Measurements from ENCODE around the gene ZNF470. TPM values are rescaled to one million over a fixed set of nuclear protein-coding genes. Genes with fewer than 3 reads are reported as not detected.

ZNF470 gene
- total RNA-seq, 1 donor = 4.7 TPM

DNA sequence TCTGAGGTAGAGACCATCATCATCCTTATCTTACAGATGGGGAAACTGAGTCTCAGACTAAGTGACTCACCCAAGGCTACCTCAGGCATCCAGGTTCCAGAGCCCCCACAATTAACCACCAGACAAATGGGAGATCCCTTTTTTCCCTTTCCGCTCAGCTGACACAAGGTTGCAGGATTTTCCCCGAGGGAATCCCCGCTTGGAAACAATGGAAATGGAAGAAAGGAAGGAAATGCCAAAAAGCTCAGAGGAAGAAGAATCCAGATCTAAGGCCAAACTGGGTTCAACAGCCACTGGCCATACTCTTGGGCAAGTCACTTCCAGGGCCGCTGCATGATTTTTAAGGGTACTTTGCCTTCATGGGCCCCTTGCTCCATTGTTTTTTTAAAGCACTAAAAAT, 29.4 kb downstream of the ZNF470 start:
- Histone ChIP-seq H3K4me2 (ENCODE audit: insufficient read depth, low read length) (no peak overlapping the region), H2AFZ (ENCODE audit: low read length) (no peak overlapping the region), H4K20me1 (ENCODE audit: insufficient read depth, low read length) (peaks cover 10% of the 10 kb centered on the region), H3K4me1 (ENCODE audit: insufficient read depth, low read length) (peaks cover 7% of the 10 kb centered on the region), H3K9me3 (ENCODE audit: low read depth, low read length) (no peaks in the 10 kb centered on the region), H3K27ac (ENCODE audit: low read depth, low read length) (no peak overlapping the region), H3K27me3 (ENCODE audit: insufficient read depth, low read length) (no peaks in the 10 kb centered on the region), H3K4me3 (ENCODE audit: insufficient read depth, low read length) (no peak overlapping the region), H3K36me3 (ENCODE audit: insufficient read depth, low read length) (no peaks in the 10 kb centered on the region), H3K79me2 (ENCODE audit: insufficient read depth, low read length) (peaks cover 49% of the 10 kb centered on the region)
- no peak for DNase-seq (ENCODE audit: insufficient read length, low spot score, missing footprints)
- TF ChIP-seq, protein P1, sequence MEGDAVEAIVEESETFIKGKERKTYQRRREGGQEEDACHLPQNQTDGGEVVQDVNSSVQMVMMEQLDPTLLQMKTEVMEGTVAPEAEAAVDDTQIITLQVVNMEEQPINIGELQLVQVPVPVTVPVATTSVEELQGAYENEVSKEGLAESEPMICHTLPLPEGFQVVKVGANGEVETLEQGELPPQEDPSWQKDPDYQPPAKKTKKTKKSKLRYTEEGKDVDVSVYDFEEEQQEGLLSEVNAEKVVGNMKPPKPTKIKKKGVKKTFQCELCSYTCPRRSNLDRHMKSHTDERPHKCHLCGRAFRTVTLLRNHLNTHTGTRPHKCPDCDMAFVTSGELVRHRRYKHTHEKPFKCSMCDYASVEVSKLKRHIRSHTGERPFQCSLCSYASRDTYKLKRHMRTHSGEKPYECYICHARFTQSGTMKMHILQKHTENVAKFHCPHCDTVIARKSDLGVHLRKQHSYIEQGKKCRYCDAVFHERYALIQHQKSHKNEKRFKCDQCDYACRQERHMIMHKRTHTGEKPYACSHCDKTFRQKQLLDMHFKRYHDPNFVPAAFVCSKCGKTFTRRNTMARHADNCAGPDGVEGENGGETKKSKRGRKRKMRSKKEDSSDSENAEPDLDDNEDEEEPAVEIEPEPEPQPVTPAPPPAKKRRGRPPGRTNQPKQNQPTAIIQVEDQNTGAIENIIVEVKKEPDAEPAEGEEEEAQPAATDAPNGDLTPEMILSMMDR (IDR thresholded peaks at IDR 0.05; ENCODE audit: extremely low read depth, low read depth, low read length) = no peak

DNA sequence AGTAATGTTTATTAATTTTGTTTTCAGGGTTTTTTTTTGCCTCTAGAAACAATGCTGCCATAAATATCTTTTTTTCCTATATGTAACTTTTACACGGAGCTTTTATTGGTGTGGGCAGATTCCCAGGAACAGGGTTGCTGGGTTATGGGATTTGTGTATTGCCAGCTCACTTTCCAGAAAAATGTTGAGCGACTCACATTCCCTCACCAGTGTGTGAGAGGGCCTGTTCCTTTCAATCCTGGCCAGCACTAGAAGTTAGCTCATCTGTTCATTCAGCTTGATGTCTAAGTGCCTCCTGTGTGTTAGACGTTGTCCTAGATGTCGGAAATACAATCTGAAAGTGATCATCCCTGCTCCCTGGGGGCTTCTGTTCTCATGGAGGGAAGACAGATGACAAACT, 30.4 kb downstream of the ZNF470 start:
- Histone ChIP-seq H3K4me2 (ENCODE audit: insufficient read depth, low read length) (no peak overlapping the region), H3K4me1 (ENCODE audit: insufficient read depth, low read length) (peaks cover 7% of the 10 kb centered on the region), H4K20me1 (ENCODE audit: insufficient read depth, low read length) (peaks cover 10% of the 10 kb centered on the region), H3K9me3 (ENCODE audit: low read depth, low read length) (no peaks in the 10 kb centered on the region), H3K27ac (ENCODE audit: low read depth, low read length) (no peak overlapping the region), H3K36me3 (ENCODE audit: insufficient read depth, low read length) (peaks cover 5% of the 10 kb centered on the region), H3K4me3 (ENCODE audit: insufficient read depth, low read length) (no peak overlapping the region), H3K79me2 (ENCODE audit: insufficient read depth, low read length) (peaks cover 56% of the 10 kb centered on the region), H3K27me3 (ENCODE audit: insufficient read depth, low read length) (no peaks in the 10 kb centered on the region), H2AFZ (ENCODE audit: low read length) (no peak overlapping the region)
- TF ChIP-seq, protein P1 (IDR thresholded peaks at IDR 0.05; ENCODE audit: extremely low read depth, low read depth, low read length) = no peak
- DNase-seq (ENCODE audit: insufficient read length, low spot score, missing footprints) = no peak

DNA sequence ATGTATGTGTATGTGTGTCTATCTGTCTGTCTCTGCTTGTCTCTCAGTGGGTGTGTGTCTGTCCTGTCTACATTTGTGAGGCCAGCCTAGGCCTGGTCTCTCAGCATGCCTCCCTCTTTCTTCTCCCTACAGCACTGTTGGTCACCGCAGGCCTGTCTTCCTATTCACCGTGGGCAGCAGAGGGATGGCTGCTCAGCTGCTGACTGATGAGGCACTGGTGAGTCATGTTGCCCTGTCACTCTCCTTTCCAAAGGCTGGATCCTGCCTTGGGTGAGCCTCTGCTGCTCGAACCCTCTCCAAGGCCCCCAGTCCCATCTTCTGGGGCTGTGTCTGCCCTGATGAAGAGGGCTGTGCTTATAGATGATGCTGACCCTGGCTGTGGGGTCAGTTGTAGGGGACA, 34.1 kb downstream of the ZNF470 start:
- peaks cover 5% of the 10 kb centered on the region for H3K36me3 ChIP-seq (ENCODE audit: insufficient read depth, low read length)
- no peak overlapping the region for H3K27ac ChIP-seq (ENCODE audit: low read depth, low read length)
- H4K20me1 ChIP-seq (ENCODE audit: insufficient read depth, low read length) = peaks cover 7% of the 10 kb centered on the region
- H3K4me1 ChIP-seq (ENCODE audit: insufficient read depth, low read length) = no peaks in the 10 kb centered on the region
- H3K4me3 ChIP-seq (ENCODE audit: insufficient read depth, low read length) = no peak overlapping the region
- H3K27me3 ChIP-seq (ENCODE audit: insufficient read depth, low read length) = no peaks in the 10 kb centered on the region
- no peak overlapping the region for H3K4me2 ChIP-seq (ENCODE audit: insufficient read depth, low read length)
- TF ChIP-seq, protein P1 (IDR thresholded peaks at IDR 0.05; ENCODE audit: extremely low read depth, low read depth, low read length) = no peak
- no peak overlapping the region for H2AFZ ChIP-seq (ENCODE audit: low read length)
- peak; percentile 88 for DNase-seq (ENCODE audit: insufficient read length, low spot score, missing footprints)
- peaks cover 70% of the 10 kb centered on the region for H3K79me2 ChIP-seq (ENCODE audit: insufficient read depth, low read length)
- H3K9me3 ChIP-seq (ENCODE audit: low read depth, low read length) = peaks cover 6% of the 10 kb centered on the region

DNA sequence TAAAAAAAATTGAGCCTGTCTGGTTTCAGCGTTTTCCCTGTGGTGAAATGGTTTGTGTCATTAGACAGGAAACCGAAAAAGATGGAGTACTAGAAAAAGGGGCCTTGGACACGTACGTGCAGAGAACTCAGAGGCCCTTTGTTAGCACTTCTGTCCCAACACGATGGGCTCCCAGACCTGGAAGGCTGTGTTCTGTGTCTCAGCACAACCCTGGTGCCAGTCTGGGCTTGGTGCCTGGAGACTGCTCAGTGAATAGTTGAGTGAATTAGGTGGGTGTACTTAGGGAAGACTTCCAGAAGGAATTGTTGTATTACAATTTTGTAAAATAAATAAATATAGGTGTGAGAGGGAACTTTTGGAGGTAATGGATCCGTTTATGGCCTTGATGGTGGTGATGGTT, 36.6 kb downstream of the ZNF470 start:
- Histone ChIP-seq H3K4me2 (ENCODE audit: insufficient read depth, low read length) (no peak overlapping the region), H3K4me1 (ENCODE audit: insufficient read depth, low read length) (no peaks in the 10 kb centered on the region), H3K4me3 (ENCODE audit: insufficient read depth, low read length) (no peak overlapping the region), H4K20me1 (ENCODE audit: insufficient read depth, low read length) (peaks cover 7% of the 10 kb centered on the region), H3K27me3 (ENCODE audit: insufficient read depth, low read length) (no peaks in the 10 kb centered on the region), H3K36me3 (ENCODE audit: insufficient read depth, low read length) (peaks cover 5% of the 10 kb centered on the region), H3K79me2 (ENCODE audit: insufficient read depth, low read length) (peaks cover 67% of the 10 kb centered on the region), H3K27ac (ENCODE audit: low read depth, low read length) (no peak overlapping the region), H3K9me3 (ENCODE audit: low read depth, low read length) (peaks cover 6% of the 10 kb centered on the region), H2AFZ (ENCODE audit: low read length) (no peak overlapping the region)
- no peak for DNase-seq (ENCODE audit: insufficient read length, low spot score, missing footprints)
- TF ChIP-seq, protein P1 (IDR thresholded peaks at IDR 0.05; ENCODE audit: extremely low read depth, low read depth, low read length) = no peak
